Stimulated activated CD8-positive, alpha-beta memory T cell treated with anti-CD3 and anti-CD28 coated beads, Interleukin-4, amount 100 ng/mL, for 24 hours (primary cell): Measurements from ENCODE around the gene KLF13.

Experiments
- DNase-seq: peaks from one replicate; pipeline ENCODE4 v3.0.0-alpha.2; 2020; ENCODE audit warnings: low read depth

Gene KLF13

DNA sequence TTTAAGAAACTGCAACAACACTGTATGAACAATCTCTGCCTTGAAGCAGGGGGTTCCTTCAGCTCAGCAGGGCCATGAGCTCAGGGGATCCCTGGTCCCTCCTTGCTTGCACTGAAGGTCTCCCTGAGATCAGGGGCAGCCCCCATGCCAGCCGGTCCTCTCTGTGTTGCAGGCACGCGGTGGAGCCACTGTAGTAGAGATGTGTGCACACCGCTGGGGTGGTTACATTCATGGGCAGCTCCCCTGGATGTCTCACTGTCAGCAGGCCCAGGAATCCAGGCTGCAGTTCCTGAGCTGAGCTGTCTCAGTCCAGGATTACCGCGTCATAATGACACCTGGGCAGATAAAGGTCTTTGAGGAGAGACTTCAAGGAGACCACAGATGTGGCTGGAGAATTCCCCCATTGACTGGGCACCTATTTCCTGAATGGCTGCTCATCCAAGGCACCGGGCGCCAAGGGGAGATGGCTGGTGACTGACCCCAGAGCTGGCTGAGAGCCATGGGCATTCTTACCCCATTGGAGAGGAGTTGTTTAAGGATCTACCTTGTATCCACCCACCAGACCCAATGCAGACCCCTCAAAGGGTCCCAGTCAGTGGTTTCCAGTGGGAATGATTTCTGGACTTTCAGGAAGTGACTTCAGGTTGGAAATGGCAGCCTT, 10.4 kb upstream of the KLF13 start:
- DNase-seq, result no peak

GRCh38 chr15:31317017-31317416, 9.6 kb upstream of the KLF13 start:
- no peak for DNase-seq

GRCh38 chr15:31317421-31318327, 9.0 kb upstream of the KLF13 start:
- DNase-seq, result no peak

DNA sequence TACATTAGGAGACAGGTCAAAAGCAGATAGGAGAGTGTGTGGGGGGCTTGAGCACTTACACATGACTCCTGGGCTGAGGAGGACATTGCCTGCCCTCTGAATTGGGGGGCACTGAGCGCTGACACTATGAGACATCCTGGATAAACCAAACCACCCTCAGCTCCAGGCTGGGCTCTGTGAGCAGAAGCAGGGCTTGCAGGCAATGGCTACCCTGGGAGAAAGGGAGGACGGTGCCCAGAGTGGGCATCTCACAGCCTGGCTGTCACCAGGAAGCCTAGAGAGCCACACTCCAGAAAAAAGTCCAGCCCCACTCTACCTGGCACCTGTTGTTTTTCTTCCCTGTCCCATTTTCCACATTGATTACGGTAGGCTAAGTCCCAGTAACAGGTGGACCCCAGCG, 8.2 kb upstream of the KLF13 start:
- DNase-seq, result no peak

- DNase-seq, result no peak
Observed at GRCh38 chr15:31320022-31320421, 6.6 kb upstream of the KLF13 start.

DNA sequence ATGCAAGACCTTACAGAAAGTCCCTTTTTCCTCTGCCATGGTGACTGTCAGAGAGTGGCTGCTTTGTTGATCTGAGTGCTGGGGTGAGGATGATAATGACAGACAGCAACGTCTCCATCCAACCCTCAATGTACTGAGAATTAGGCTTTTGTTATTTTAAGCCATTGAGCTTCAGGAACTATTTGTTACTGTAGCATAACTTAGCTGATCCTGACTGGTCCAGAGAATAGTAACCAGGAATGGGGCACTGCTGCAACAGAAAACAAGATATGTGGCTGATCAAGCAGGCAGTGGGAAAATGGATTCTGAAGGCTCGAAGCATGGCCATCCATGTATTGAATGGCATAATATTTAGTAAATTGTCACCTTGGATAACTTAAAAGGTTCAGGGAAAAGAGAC, 5.2 kb upstream of the KLF13 start:
- DNase-seq, result no peak

- no peak for DNase-seq
Observed at GRCh38 chr15:31322504-31322903, 4.1 kb upstream of the KLF13 start.

DNA sequence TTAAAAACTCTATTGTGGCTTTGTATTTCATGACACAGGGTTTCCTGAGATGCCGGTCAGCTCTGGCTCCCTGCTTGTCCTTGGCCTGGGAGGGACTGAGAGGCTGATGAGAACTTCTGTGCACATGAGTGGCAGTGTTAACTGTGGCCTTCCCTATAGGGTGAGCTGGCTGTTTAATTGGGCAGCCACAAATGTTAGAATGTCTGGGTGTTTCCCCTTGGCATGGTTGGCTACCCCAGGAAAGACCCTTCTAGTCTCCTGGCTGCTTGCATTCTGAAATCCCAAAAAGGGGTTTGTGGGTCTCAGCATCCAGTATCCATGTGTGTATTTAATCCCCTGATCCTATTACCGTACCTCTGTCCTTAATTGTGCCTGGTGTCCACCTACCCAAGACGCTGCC, 3.0 kb upstream of the KLF13 start:
- DNase-seq, result no peak

GRCh38 chr15:31324186-31324585, 2.4 kb upstream of the KLF13 start:
- no peak for DNase-seq

DNA sequence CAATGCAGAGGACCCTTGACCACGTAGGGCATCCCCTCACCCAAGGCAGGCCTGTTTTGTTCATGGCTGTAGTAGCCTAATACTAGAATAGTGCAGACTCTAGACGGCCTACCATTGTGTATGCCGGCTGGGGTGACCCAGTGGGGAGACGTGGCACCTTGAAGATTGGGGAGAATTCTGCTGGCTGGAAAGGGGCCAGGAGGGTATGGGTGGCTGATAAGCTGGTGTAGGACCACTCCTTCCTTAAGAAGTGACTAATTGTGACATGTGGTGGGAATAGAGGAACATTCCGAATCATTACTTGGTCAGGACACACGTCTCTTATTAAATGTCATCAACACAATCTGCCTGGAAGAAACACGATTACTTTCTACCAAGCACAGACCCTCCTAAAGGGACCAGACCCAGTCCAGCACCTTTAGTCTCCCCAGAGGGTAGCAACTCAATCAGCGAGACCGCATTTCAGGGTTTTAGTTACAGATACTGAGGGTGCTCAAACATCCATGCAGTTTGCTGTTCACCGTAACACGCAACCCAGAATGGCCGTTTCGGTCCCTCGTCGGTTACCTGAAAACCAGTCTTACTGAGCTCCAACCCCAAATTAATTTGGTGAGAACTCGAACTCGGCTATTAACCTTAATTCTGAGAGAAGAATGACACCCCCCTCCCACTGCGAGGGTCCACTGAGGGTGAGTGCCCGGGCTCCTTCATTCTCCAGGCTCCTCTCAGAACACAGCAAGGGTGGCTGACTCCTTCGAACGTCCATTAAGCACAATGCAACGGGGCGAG, 1.6 kb upstream of the KLF13 start:
- DNase-seq, result no peak

GRCh38 chr15:31325595-31326155, 960 bp upstream of the KLF13 start:
- DNase-seq, result no peak

DNA sequence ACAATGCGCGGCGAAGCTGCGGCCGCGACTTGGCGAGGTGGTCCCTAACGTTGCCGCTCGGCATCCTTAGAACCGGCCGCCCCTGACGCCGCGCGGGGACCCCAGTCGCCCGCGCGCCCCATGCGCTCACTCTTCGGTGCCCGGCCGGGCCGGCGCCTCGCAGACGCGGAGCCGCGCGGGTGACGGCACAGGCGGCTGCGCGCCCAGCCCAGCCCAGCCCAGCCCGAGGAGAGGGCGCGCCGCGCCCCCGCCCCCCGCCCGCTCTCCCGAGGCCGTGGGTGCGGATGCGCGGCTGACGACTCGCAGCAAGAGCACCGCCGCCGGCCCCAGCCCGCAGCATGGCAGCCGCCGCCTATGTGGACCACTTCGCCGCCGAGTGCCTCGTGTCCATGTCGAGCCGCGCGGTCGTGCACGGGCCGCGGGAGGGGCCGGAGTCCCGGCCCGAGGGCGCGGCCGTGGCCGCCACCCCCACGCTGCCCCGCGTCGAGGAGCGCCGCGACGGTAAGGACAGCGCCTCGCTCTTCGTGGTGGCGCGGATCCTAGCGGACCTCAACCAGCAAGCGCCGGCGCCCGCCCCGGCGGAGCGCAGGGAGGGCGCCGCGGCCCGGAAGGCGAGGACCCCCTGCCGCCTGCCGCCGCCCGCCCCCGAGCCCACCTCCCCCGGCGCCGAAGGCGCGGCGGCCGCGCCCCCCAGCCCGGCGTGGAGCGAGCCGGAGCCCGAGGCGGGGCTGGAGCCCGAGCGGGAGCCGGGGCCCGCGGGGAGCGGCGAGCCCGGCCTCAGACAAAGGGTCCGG, 437 bp downstream of the KLF13 start:
- no peak for DNase-seq

DNA sequence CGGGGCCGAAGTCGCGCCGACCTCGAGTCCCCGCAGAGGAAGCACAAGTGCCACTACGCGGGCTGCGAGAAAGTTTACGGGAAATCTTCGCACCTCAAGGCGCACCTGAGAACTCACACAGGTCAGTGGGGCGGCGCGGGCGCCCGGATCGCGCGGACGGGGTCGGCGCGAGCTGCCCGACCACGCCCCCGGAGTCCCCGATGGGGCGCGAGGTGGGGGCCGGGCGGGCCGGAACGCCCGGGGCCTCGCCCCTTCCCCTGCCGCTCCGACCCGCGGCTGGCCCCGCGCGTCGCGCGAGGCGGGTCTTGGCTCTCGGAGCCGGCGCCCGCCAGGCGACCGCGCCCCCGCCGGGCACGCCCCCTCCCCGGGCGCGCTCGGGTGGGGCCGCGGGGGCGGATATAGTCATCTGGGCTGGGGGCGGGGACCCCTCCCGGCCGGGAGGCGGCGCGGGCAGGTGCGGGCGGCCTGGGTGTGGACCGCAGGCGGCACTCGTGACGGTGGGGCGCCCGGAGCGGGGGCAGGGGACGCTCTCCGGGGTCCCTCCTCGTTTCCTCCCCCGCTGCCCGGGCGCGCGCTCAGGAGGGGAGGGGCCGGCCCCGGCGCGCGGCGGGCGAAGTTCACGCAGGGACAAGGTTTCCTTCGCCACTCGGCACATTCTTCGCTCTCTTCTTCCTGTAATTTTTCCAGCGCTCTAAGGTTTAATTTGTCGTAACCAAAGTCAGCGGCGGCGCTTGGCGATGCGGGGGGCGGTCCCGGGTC, 1.2 kb downstream of the KLF13 start:
- peak; percentile 59 for DNase-seq

- peak; percentile 74 for DNase-seq
Observed at GRCh38 chr15:31328428-31328968, 1.9 kb downstream of the KLF13 start.

DNA sequence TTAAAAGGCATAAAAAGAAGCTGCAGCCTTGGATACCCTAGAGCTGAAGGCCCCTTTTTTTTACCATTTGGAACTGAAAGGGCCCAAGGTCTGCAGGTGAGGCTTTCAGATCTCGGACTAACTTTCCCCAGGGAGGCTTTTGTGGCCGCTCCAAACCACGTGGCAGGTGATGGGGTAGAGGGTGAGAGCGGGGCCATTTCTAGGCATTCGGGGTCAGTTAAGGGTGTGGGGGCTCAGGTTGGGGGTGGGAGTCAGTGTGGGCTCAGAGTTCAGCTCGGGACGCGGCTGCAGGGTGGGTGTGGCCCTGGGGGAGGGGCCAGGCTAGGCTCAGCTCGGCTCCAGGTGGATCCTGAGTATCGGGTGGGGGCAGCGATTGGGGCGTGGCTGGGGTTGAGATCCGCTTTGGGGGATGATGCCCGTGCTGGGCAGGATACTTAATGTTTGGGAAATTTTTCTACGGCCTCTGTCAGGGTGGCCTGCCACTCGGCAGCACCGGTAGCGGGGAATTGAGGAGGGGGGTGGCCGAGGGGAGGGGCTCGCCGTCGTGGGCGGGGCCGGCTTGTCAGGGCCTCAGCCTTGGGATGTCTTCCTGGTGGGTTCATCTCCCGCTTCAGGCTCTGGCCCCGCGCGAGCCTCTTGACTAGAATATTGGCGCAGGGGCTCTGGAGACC, 2.5 kb downstream of the KLF13 start:
- DNase-seq, result no peak

- DNase-seq, result no peak
Observed at GRCh38 chr15:31329640-31330010, 3.0 kb downstream of the KLF13 start.

DNA sequence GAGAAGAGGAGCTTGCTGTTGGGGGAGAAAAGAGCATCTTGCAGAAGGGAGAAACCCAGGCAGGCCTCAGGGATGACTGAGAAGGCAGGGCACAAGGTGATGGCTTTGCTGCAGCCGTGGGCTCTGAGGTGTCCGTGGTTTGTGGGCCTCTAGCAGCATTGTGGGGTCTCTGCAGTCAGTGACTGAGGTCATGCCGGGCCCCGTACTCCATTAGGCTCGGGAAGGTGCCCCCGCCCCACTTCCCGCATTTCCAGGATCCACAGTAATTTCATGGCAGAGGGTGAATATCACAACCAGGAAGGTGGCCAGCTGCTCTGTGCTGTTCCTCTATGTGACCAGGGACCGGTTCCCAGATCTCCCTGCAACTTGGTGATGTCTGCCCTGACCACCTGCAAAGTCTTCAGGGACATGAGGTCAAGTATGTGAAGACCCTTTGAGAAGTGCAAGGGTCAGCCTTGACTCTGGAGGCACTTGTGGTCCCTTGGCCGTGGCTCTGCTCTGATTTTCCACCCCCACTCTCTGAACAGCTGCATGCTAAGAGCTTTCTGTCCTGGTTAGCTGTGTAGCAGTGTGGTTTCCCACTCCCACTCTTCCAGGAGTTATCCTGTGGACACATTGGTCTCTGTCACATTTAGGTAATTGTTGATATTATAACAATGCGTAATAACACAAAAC, 3.6 kb downstream of the KLF13 start:
- no peak for DNase-seq

- DNase-seq, result no peak
Observed at GRCh38 chr15:31330836-31331235, 4.2 kb downstream of the KLF13 start.

GRCh38 chr15:31331389-31331788, 4.8 kb downstream of the KLF13 start:
- DNase-seq, result no peak
